Esophagus muscularis mucosa (tissue), 4 donors: ENCODE data around the gene TMEM186. TPM values are rescaled to one million over a fixed set of nuclear protein-coding genes. Genes with fewer than 3 reads are reported as not detected.

Experiments used
- DNase-seq: peaks from one replicate; pipeline ENCODE4 v3.0.0-alpha.2; 2017; ENCODE audit errors: extremely low spot score
- H3K27ac ChIP-seq, 4 donors: fragments of 200-600 bp; sonication (generic); replicated peaks in 1 of 4; 1 replicate in 3 of 4; 2 replicates in 1 of 4; pipeline ENCODE4 v1.5.1; 2016 to 2019; ENCODE audit warnings: mild to moderate bottlenecking in 1 of 4
- H3K27me3 ChIP-seq, 4 donors: fragments of 200-600 bp; sonication (generic); one replicate each; pipeline versions ENCODE4 v1.5.1 to v1.6.0; 2016 to 2019
- H3K36me3 ChIP-seq, 4 donors: fragments of 200-600 bp; sonication (generic); one replicate each; pipeline ENCODE4 v1.5.1; 2016 to 2019
- H3K4me1 ChIP-seq, 4 donors: fragments of 200-600 bp; sonication (generic); one replicate each; pipeline ENCODE4 v1.5.1; 2016 to 2019
- H3K4me3 ChIP-seq, 4 donors: fragments of 200-600 bp; sonication (generic); 1 replicate in 2 of 4; 2 replicates in 2 of 4; pipeline ENCODE4 v1.5.1; 2016 to 2019; ENCODE audit warnings: mild to moderate bottlenecking in 4 of 4, moderate library complexity in 1 of 4
- H3K9me3 ChIP-seq, 4 donors: fragments of 200-600 bp; sonication (generic); 1 replicate in 3 of 4; 2 replicates in 1 of 4; pipeline ENCODE4 v1.5.1; 2016 to 2019
- EP300 ChIP-seq: sonication (generic); formaldehyde crosslinking; IDR thresholded peaks from one replicate; pipeline ENCODE4 v1.6.1; 2017; ENCODE audit warnings: antibody characterized with exemption
- POLR2A ChIP-seq: fragments of 450-650 bp; IDR thresholded peaks from one replicate; pipeline ENCODE4 v1.6.1; 2017; ENCODE audit warnings: antibody characterized with exemption, moderate library complexity, mild to moderate bottlenecking, low read depth
- POLR2AphosphoS5 ChIP-seq, 2 donors: sonication (generic); formaldehyde crosslinking; IDR thresholded peaks; one replicate each; pipeline ENCODE4 v1.6.1; 2017; ENCODE audit warnings: antibody characterized with exemption in 2 of 2
- WGBS: methylation state at CpG from one replicate; pipeline ENCODE4 v1.1.5; 2018; 5-methylcytosine and 5-hydroxymethylcytosine counted together
- intact Hi-C: fragments of 100-400 bp; cut with DNase I; formaldehyde crosslinking; loops from one replicate; pipeline ENCODE4 v1.15.1; 2023
- total RNA-seq, 4 donors: library from RNA; depleted of rRNA; stranded (reverse); fragments of >200 nt; gene quantifications; one replicate each; pipeline versions ENCODE4 v1.1.0 to v1.2.1, GENCODE V29; 2016
- TF ChIP-seq, protein P1 (sequence below), 3 experiments: fragments of 200-600 bp in 2 of 3; fragments of 450-650 bp in 1 of 3; sonication (generic) in 2 of 3; IDR thresholded peaks; one replicate each; pipeline ENCODE4 v1.5.1; 2017 to 2019; ENCODE audit warnings: antibody characterized with exemption in 3 of 3, mild to moderate bottlenecking in 2 of 3, moderate library complexity in 1 of 3

TMEM186 gene
- total RNA-seq, 4 donors from 2014 or later = 7.9 to 12.2 (median 9.6) TPM

DNA sequence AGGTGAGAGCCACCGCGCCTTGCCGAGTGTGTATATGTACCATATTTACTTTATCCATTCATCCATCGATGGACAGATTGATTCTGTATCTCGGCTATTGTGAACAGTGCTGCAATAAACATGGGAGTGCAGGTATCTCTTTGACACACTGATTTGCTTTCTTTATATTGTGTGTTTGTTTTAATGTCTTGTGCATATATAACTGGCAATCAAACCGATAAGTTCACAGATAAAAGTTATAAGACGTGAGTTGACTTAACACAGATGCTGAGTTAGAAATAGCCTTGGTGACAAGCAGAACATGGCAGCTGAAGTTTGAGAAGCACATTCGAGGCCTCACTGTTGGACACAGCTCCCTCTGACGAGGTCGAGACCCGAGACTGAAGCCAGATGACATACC, 23.2 kb downstream of the TMEM186 start:
- H3K4me1 ChIP-seq = no peaks in the 10 kb centered on the region
- DNase-seq = no peak
- no peak for TF ChIP-seq POLR2A
- TF ChIP-seq, protein P1, sequence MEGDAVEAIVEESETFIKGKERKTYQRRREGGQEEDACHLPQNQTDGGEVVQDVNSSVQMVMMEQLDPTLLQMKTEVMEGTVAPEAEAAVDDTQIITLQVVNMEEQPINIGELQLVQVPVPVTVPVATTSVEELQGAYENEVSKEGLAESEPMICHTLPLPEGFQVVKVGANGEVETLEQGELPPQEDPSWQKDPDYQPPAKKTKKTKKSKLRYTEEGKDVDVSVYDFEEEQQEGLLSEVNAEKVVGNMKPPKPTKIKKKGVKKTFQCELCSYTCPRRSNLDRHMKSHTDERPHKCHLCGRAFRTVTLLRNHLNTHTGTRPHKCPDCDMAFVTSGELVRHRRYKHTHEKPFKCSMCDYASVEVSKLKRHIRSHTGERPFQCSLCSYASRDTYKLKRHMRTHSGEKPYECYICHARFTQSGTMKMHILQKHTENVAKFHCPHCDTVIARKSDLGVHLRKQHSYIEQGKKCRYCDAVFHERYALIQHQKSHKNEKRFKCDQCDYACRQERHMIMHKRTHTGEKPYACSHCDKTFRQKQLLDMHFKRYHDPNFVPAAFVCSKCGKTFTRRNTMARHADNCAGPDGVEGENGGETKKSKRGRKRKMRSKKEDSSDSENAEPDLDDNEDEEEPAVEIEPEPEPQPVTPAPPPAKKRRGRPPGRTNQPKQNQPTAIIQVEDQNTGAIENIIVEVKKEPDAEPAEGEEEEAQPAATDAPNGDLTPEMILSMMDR (IDR thresholded peaks at IDR 0.05) = no peak
- TF ChIP-seq POLR2AphosphoS5 (IDR thresholded peaks at IDR 0.05) = no peak
- TF ChIP-seq EP300 = no peak
- no peaks in the 10 kb centered on the region for H3K9me3 ChIP-seq
- intact Hi-C loops = no loop called here
- no peaks in the 10 kb centered on the region for H3K27me3 ChIP-seq
- no peak overlapping the region for H3K4me3 ChIP-seq
- H3K27ac ChIP-seq = no peak overlapping the region
- 89% methylated on average over 11 of the region's 11 CpGs for WGBS
- H3K36me3 ChIP-seq = peaks cover 13 to 78% (median 32%) of the 10 kb centered on the region in 4 donors

DNA sequence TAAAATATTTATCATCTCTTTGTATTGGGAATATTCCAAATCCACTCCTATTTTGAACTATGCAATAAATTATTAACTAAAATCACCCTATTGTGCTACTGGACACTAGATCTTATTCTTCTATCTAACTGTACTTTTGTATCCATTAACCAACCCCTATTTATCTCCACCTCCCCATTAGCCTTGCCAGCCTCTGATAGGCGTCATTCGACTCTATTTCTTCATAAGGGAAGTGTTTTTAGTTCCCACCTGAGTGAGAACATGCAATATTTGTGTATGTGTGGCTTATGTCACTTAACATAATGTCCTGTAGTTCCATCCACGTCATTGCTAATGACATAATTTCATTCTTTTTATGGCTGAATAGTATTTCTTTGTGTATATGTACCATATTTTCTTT, 23.9 kb downstream of the TMEM186 start:
- Histone ChIP-seq H3K4me3 (no peak overlapping the region), H3K9me3 (no peaks in the 10 kb centered on the region), H3K4me1 (no peaks in the 10 kb centered on the region), H3K27ac (no peak overlapping the region), H3K27me3 (no peaks in the 10 kb centered on the region), H3K36me3 (peaks cover 18 to 80% (median 35%) of the 10 kb centered on the region in 4 donors)
- no peak for DNase-seq
- intact Hi-C loops = no loop called here
- WGBS = 90% methylated on average over 3 of the region's 3 CpGs
- TF ChIP-seq POLR2AphosphoS5 (IDR thresholded peaks at IDR 0.05) (no peak), POLR2A (no peak), EP300 (no peak)
- TF ChIP-seq, protein P1 (IDR thresholded peaks at IDR 0.05) = no peak

DNA sequence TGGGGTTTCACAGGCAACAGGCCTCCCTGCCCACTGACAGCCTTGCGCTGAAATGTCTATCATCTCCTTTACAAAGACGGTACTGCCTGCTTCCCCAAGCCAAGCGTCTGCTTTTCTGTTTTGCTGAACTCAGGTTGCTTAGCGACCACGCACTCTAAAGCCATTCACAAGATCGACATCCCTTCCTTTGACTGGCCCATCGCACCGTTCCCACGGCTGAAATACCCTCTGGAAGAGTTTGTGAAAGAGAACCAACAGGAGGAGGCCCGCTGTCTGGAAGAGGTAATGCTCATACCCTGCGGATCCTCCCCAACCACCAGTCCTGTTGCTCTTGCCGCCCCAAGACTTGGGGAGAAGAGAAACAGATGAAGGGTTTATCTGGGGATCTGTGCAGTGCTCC, 28.7 kb downstream of the TMEM186 start:
- Histone ChIP-seq H3K36me3 (peaks cover 12 to 81% (median 25%) of the 10 kb centered on the region in 4 donors), H3K9me3 (no peaks in the 10 kb centered on the region), H3K4me1 (no peaks in the 10 kb centered on the region), H3K4me3 (no peak overlapping the region), H3K27me3 (no peaks in the 10 kb centered on the region), H3K27ac (no peak overlapping the region)
- 72% methylated on average over 12 of the region's 12 CpGs for WGBS
- TF ChIP-seq EP300 = no peak
- TF ChIP-seq, protein P1 (IDR thresholded peaks at IDR 0.05) = no peak
- no peak for TF ChIP-seq POLR2A
- TF ChIP-seq POLR2AphosphoS5 (IDR thresholded peaks at IDR 0.05) = no peak
- DNase-seq = no peak
- intact Hi-C loops = no loop called here

DNA sequence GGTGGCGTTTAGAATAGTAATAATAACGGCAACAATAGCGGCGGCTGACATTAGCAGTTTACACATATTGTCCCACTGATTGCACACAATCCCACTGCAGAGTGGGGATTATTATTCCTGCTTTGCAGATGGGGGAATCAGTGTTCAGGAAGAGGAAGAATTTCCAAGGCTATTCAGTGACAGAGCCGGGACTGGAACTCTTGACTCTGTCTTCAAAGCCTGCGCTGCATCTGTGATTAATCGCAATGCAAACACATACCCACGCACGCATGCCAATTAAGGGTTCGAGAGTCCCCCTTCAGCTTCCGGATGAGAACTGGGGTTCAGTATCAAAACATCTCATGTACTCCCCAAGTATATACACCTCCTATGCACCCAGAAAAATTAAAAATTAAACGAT, 29.2 kb downstream of the TMEM186 start:
- Histone ChIP-seq H3K4me1 (no peaks in the 10 kb centered on the region), H3K27ac (no peak overlapping the region), H3K4me3 (no peak overlapping the region), H3K27me3 (no peaks in the 10 kb centered on the region), H3K9me3 (no peaks in the 10 kb centered on the region), H3K36me3 (peaks cover 12 to 77% (median 25%) of the 10 kb centered on the region in 4 donors)
- intact Hi-C loops = no loop called here
- DNase-seq = no peak
- TF ChIP-seq EP300 (no peak), POLR2AphosphoS5 (IDR thresholded peaks at IDR 0.05) (no peak)
- WGBS = 92% methylated on average over 12 of the region's 12 CpGs

DNA sequence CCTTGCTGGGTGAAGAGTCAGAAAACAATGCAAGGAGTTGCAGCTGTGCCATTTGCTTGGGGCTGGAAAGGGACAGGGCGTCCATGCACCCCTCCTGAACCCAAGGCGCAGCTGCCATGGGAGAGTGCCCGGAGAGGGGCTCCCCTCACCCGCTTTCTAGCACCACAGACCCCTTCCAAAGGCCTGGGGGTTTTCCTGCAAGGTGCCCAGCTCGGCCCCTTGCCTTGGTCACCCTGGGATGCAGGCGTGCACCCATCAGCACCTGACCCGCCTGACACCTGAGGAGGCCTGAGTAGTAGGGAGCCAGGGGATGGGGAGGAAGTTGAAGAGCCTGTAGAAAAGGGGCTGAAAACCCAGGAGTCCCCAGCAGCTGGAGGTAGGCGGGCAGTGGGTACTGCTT, 30.3 kb downstream of the TMEM186 start:
- TF ChIP-seq POLR2A (no peak), EP300 (no peak), POLR2AphosphoS5 (IDR thresholded peaks at IDR 0.05) (no peak)
- TF ChIP-seq, protein P1 (IDR thresholded peaks at IDR 0.05) = no peak
- WGBS = 94% methylated on average over 8 of the region's 8 CpGs

More for the DNA sequence above, 30.3 kb downstream of the TMEM186 start:
- no peaks in the 10 kb centered on the region for H3K4me1 ChIP-seq
- intact Hi-C loops = no loop called here
- H3K36me3 ChIP-seq = peaks cover 8 to 66% (median 20%) of the 10 kb centered on the region in 4 donors
- H3K27ac ChIP-seq = no peak overlapping the region
- no peak for DNase-seq
- no peaks in the 10 kb centered on the region for H3K27me3 ChIP-seq
- no peaks in the 10 kb centered on the region for H3K9me3 ChIP-seq
- H3K4me3 ChIP-seq = no peak overlapping the region
